OCI-LY1 (cell line): ENCODE results near the gene EFNA2.
"Not testable (repeated sequence)": the region's sequence is repeated elsewhere in the genome, so short reads cannot be mapped to it uniquely, and the experiment has no call there.

ENCODE experiments used
- H2AFZ ChIP-seq: fragments of 200-600 bp; sonication (generic), shearing (Covaris generic); 2 replicates; pipeline ENCODE4 v1.6.0; 2014; ENCODE audit warnings: antibody characterized with exemption, mild to moderate bottlenecking, low read length
- H3F3A ChIP-seq: fragments of 200-600 bp; sonication (generic), shearing (Covaris generic); 2 replicates; pipeline ENCODE4 v1.6.0; 2014; ENCODE audit warnings: mild to moderate bottlenecking, antibody characterized with exemption, low read length, moderate library complexity; ENCODE audit not compliant: insufficient read depth
- H3K27ac ChIP-seq: fragments of 200-600 bp; sonication (generic); 2 replicates; pipeline ENCODE4 v1.5.1; 2014; ENCODE audit warnings: low read length, mixed run types, mild to moderate bottlenecking, low read depth; ENCODE audit not compliant: poor library complexity, severe bottlenecking
- H3K27me3 ChIP-seq: fragments of 200-600 bp; sonication (generic); 2 replicates; pipeline ENCODE4 v1.6.0; 2014; ENCODE audit warnings: antibody characterized with exemption, mild to moderate bottlenecking, low read length, moderate library complexity; ENCODE audit not compliant: insufficient read depth
- H3K36me3 ChIP-seq: fragments of 200-600 bp; sonication (generic); 2 replicates; pipeline ENCODE4 v1.6.1; 2014; ENCODE audit warnings: mild to moderate bottlenecking, antibody characterized with exemption, low read length, moderate library complexity, mixed read lengths; ENCODE audit not compliant: insufficient read depth
- H3K4me1 ChIP-seq: fragments of 200-600 bp; sonication (generic); 2 replicates; pipeline ENCODE4 v1.5.1; 2014; ENCODE audit warnings: mild to moderate bottlenecking, low read length, moderate library complexity; ENCODE audit not compliant: insufficient read depth, severe bottlenecking
- H3K4me2 ChIP-seq: fragments of 200-600 bp; sonication (generic), shearing (Covaris generic); 2 replicates; pipeline ENCODE4 v1.6.1; 2014; ENCODE audit warnings: low read length
- H3K4me3 ChIP-seq: fragments of 200-600 bp; sonication (generic); 2 replicates; pipeline ENCODE4 v1.5.1; 2014; ENCODE audit warnings: low read length, low read depth, mild to moderate bottlenecking, mixed read lengths; ENCODE audit not compliant: poor library complexity, severe bottlenecking
- H3K79me2 ChIP-seq: fragments of 200-600 bp; shearing (Covaris generic); 2 replicates; pipeline ENCODE4 v1.6.1; 2016; ENCODE audit warnings: mixed run types, low read length, mixed read lengths; ENCODE audit not compliant: insufficient read depth
- H3K9ac ChIP-seq: fragments of 200-600 bp; sonication (generic), shearing (Covaris generic); 2 replicates; pipeline ENCODE4 v1.6.1; 2014; ENCODE audit warnings: mild to moderate bottlenecking, low read length, mixed read lengths
- H3K9me2 ChIP-seq: fragments of 200-600 bp; sonication (generic), shearing (Covaris generic); 2 replicates; pipeline ENCODE4 v1.6.1; 2014; ENCODE audit warnings: low read depth, mild to moderate bottlenecking, low read length, mixed read lengths
- H3K9me3 ChIP-seq: fragments of 200-600 bp; shearing (Covaris generic); 2 replicates; pipeline ENCODE4 v1.6.1; 2014; ENCODE audit warnings: low read length, mixed read lengths
- H4K20me1 ChIP-seq: fragments of 200-600 bp; sonication (generic), shearing (Covaris generic); 2 replicates; pipeline ENCODE4 v1.6.0; 2016; ENCODE audit warnings: mild to moderate bottlenecking, low read length; ENCODE audit not compliant: insufficient read depth
- CTCF ChIP-seq: fragments of 200-600 bp; sonication (generic), shearing (Covaris generic); IDR thresholded peaks from 2 replicates; pipeline ENCODE4 v1.5.1; 2017; ENCODE audit warnings: mild to moderate bottlenecking, antibody characterized with exemption, low read length, moderate library complexity, mixed read lengths
- EZH2 ChIP-seq: fragments of 200-600 bp; sonication (generic), shearing (Covaris generic); IDR thresholded peaks from 2 replicates; pipeline ENCODE4 v1.8.0; 2017; ENCODE audit warnings: borderline replicate concordance, mixed run types, mild to moderate bottlenecking, antibody characterized with exemption, low read length, moderate library complexity, mixed read lengths

Gene EFNA2

GRCh38 chr19:1302533-1303239, 17.0 kb downstream of the EFNA2 start:
- Histone ChIP-seq H3K9me2 (no peaks in the 10 kb centered on the region), H4K20me1 (no peaks in the 10 kb centered on the region), H2AFZ (no peak overlapping the region), H3F3A (no peaks in the 10 kb centered on the region), H3K9me3 (no peaks in the 10 kb centered on the region), H3K4me2 (no peak overlapping the region), H3K9ac (no peak overlapping the region), H3K36me3 (no peaks in the 10 kb centered on the region), H3K4me3 (no peak overlapping the region), H3K79me2 (no peaks in the 10 kb centered on the region), H3K27ac (no peak overlapping the region), H3K27me3 (no peaks in the 10 kb centered on the region), H3K4me1 (no peaks in the 10 kb centered on the region)
- TF ChIP-seq CTCF = no peak
- no peak for TF ChIP-seq EZH2

GRCh38 chr19:1304197-1304924, 18.7 kb downstream of the EFNA2 start:
- H3K4me3 ChIP-seq = no peak overlapping the region

GRCh38 chr19:1305354-1305753, 19.7 kb downstream of the EFNA2 start:
- H3K9me2 ChIP-seq, H3F3A ChIP-seq, H3K4me1 ChIP-seq, H3K27ac ChIP-seq, H3K36me3 ChIP-seq, H3K4me3 ChIP-seq, H3K9ac ChIP-seq, H3K79me2 ChIP-seq, H3K4me2 ChIP-seq, H3K27me3 ChIP-seq, H2AFZ ChIP-seq, H4K20me1 ChIP-seq, H3K9me3 ChIP-seq: not testable (repeated sequence)

More at GRCh38 chr19:1304197-1304924, 18.7 kb downstream of the EFNA2 start:
- H3K9ac ChIP-seq = no peak overlapping the region
- H3K4me1 ChIP-seq = no peaks in the 10 kb centered on the region
- H3K4me2 ChIP-seq = no peak overlapping the region
- H3K9me2 ChIP-seq = no peaks in the 10 kb centered on the region
- H3K36me3 ChIP-seq = no peaks in the 10 kb centered on the region
- H3K27ac ChIP-seq = no peak overlapping the region
- no peaks in the 10 kb centered on the region for H3K9me3 ChIP-seq
- H2AFZ ChIP-seq = no peak overlapping the region
- no peaks in the 10 kb centered on the region for H3F3A ChIP-seq
- no peaks in the 10 kb centered on the region for H3K79me2 ChIP-seq
- H3K27me3 ChIP-seq = peaks cover 5% of the 10 kb centered on the region; the same call in 1 of the 2 replicates
- TF ChIP-seq EZH2 = no peak
- H4K20me1 ChIP-seq = no peaks in the 10 kb centered on the region

GRCh38 chr19:1307320-1307719, 21.6 kb downstream of the EFNA2 start:
- TF ChIP-seq EZH2 = no peak
- TF ChIP-seq CTCF = no peak
- no peak overlapping the region for H3K4me3 ChIP-seq
- no peak overlapping the region for H3K4me2 ChIP-seq
- H3F3A ChIP-seq = no peaks in the 10 kb centered on the region
- H3K79me2 ChIP-seq = no peaks in the 10 kb centered on the region
- H3K27me3 ChIP-seq = peaks cover 5% of the 10 kb centered on the region; the same call in 1 of the 2 replicates
- no peaks in the 10 kb centered on the region for H3K9me3 ChIP-seq
- no peak overlapping the region for H2AFZ ChIP-seq
- H4K20me1 ChIP-seq = no peaks in the 10 kb centered on the region
- no peaks in the 10 kb centered on the region for H3K4me1 ChIP-seq
- H3K9me2 ChIP-seq = no peaks in the 10 kb centered on the region
- no peaks in the 10 kb centered on the region for H3K36me3 ChIP-seq
- H3K27ac ChIP-seq = no peak overlapping the region
- H3K9ac ChIP-seq = no peak overlapping the region
